Hepatocyte (in vitro differentiated cells): ENCODE measurements around the gene PTPRN2. TPM values are rescaled to one million over a fixed set of nuclear protein-coding genes. Genes with fewer than 3 reads are reported as not detected.

Source experiments
- DNase-seq: peaks from one replicate; pipeline ENCODE4 v3.0.0-alpha.2; 2016; ENCODE audit warnings: low spot score
- H2AFZ ChIP-seq: fragments of 200-600 bp; sonication (generic); 2 replicates; pipeline ENCODE4 v1.6.0; 2016; ENCODE audit warnings: antibody characterized with exemption, mild to moderate bottlenecking
- H3K27ac ChIP-seq: fragments of 200-600 bp; sonication (generic); 2 replicates; pipeline ENCODE4 v1.5.1; 2016; ENCODE audit warnings: mild to moderate bottlenecking
- H3K27me3 ChIP-seq: fragments of 200-600 bp; sonication (generic); 2 replicates; pipeline ENCODE4 v1.6.1; 2016
- H3K36me3 ChIP-seq: fragments of 200-600 bp; sonication (generic); replicated peaks from 2 replicates; pipeline ENCODE4 v1.5.1; 2016; ENCODE audit warnings: low read depth; ENCODE audit not compliant: insufficient read depth
- H3K4me1 ChIP-seq: fragments of 200-600 bp; sonication (generic); 2 replicates; pipeline ENCODE4 v1.5.1; 2016; ENCODE audit warnings: mild to moderate bottlenecking, moderate library complexity; ENCODE audit not compliant: insufficient read depth
- H3K4me2 ChIP-seq: fragments of 200-600 bp; sonication (generic); 2 replicates; pipeline ENCODE4 v1.6.0; 2016
- H3K4me3 ChIP-seq: fragments of 200-600 bp; sonication (generic); 2 replicates; pipeline ENCODE4 v1.5.1; 2016; ENCODE audit warnings: mild to moderate bottlenecking
- H3K79me2 ChIP-seq: fragments of 200-600 bp; sonication (generic); 2 replicates; pipeline ENCODE4 v1.6.0; 2017; ENCODE audit warnings: mild to moderate bottlenecking
- H3K9me2 ChIP-seq: fragments of 200-600 bp; sonication (generic); replicated peaks from 2 replicates; pipeline ENCODE4 v1.6.0; 2017; ENCODE audit warnings: mild to moderate bottlenecking; ENCODE audit not compliant: insufficient read depth
- H3K9me3 ChIP-seq: fragments of 200-600 bp; sonication (generic); 2 replicates; pipeline ENCODE4 v1.5.1; 2016; ENCODE audit warnings: low read depth, mild to moderate bottlenecking
- H4K20me1 ChIP-seq: fragments of 200-600 bp; sonication (generic); 2 replicates; pipeline ENCODE4 v1.6.0; 2016; ENCODE audit warnings: mild to moderate bottlenecking; ENCODE audit not compliant: insufficient read depth, poor library complexity, severe bottlenecking
- CTCF ChIP-seq: fragments of 200-600 bp; sonication (generic); IDR thresholded peaks from 2 replicates; pipeline ENCODE4 v1.5.1; 2016; ENCODE audit warnings: antibody characterized with exemption, mild to moderate bottlenecking; ENCODE audit not compliant: poor library complexity
- EZH2 ChIP-seq: fragments of 200-600 bp; sonication (generic); IDR thresholded peaks from 2 replicates; pipeline ENCODE4 v1.6.1; 2016; ENCODE audit warnings: antibody characterized with exemption, mild to moderate bottlenecking, borderline replicate concordance
- EZH2phosphoT487 ChIP-seq: fragments of 200-600 bp; sonication (generic); IDR thresholded peaks from one replicate; pipeline ENCODE4 v1.6.1; 2018; ENCODE audit warnings: antibody characterized with exemption, mild to moderate bottlenecking, low read depth, moderate library complexity; ENCODE audit not compliant: unreplicated experiment, severe bottlenecking
- WGBS: methylation state at CpG from one replicate; pipeline ENCODE4 v1.1.6; 2016; ENCODE audit warnings: low lambda C conversion rate; ENCODE audit errors: missing lambda C conversion rate; 5-methylcytosine and 5-hydroxymethylcytosine counted together
- polyA plus RNA-seq: library from polyadenylated mRNA; unstranded; fragments of >200 nt; fragmentation: Nextera tagmentation; extraction: Ambion mirVana; gene quantifications from 2 replicates; pipeline ENCODE4 v1.2.1, GENCODE V29; 2016
- total RNA-seq: library from RNA; depleted of rRNA; stranded (reverse); fragments of >200 nt; gene quantifications from 2 replicates; pipeline ENCODE4 v1.2.3, GENCODE V29; 2014

The PTPRN2 gene
- total and polyA plus RNA-seq, 2 experiments from 2014 or later, result 2.1 to 3.3 TPM

GRCh38 chr7:158471716-158472115, 115.9 kb downstream of the PTPRN2 start:
- H3K9me3 ChIP-seq, result no peaks in the 10 kb centered on the region
- no peak overlapping the region for H3K4me3 ChIP-seq
- no peaks in the 10 kb centered on the region for H3K9me2 ChIP-seq
- no peaks in the 10 kb centered on the region for H3K79me2 ChIP-seq
- H4K20me1 ChIP-seq, result no peaks in the 10 kb centered on the region
- H3K4me2 ChIP-seq, result no peak overlapping the region
- no peaks in the 10 kb centered on the region for H3K27me3 ChIP-seq
- 96% methylated on average over 18 of the region's 18 CpGs for WGBS
- H3K36me3 ChIP-seq, result no peaks in the 10 kb centered on the region
- no peak for DNase-seq
- TF ChIP-seq EZH2 (no peak), CTCF (no peak), EZH2phosphoT487 (no peak)
- no peak overlapping the region for H2AFZ ChIP-seq
- H3K4me1 ChIP-seq, result no peaks in the 10 kb centered on the region
- H3K27ac ChIP-seq, result no peak overlapping the region

GRCh38 chr7:158470336-158470735, 117.3 kb downstream of the PTPRN2 start:
- Histone ChIP-seq H3K9me3 (no peaks in the 10 kb centered on the region), H3K4me2 (no peak overlapping the region), H3K4me3 (no peak overlapping the region), H3K9me2 (no peaks in the 10 kb centered on the region), H3K36me3 (no peaks in the 10 kb centered on the region), H3K27ac (no peak overlapping the region), H3K4me1 (no peaks in the 10 kb centered on the region), H4K20me1 (no peaks in the 10 kb centered on the region), H2AFZ (no peak overlapping the region), H3K27me3 (no peaks in the 10 kb centered on the region), H3K79me2 (no peaks in the 10 kb centered on the region)
- no peak for TF ChIP-seq CTCF
- TF ChIP-seq EZH2, result no peak
- no peak for TF ChIP-seq EZH2phosphoT487
- WGBS, result 81% methylated on average over 16 of the region's 16 CpGs
- DNase-seq, result no peak

GRCh38 chr7:158469396-158470051, 118.1 kb downstream of the PTPRN2 start:
- no peaks in the 10 kb centered on the region for H3K4me1 ChIP-seq
- H3K9me3 ChIP-seq, result no peaks in the 10 kb centered on the region
- WGBS, result 69% methylated on average over 8 of the region's 8 CpGs
- H4K20me1 ChIP-seq, result no peaks in the 10 kb centered on the region
- H3K4me2 ChIP-seq, result no peak overlapping the region
- no peak overlapping the region for H2AFZ ChIP-seq
- no peak overlapping the region for H3K4me3 ChIP-seq
- H3K27ac ChIP-seq, result no peak overlapping the region
- TF ChIP-seq CTCF (no peak), EZH2 (no peak), EZH2phosphoT487 (no peak)
- H3K79me2 ChIP-seq, result no peaks in the 10 kb centered on the region
- no peaks in the 10 kb centered on the region for H3K27me3 ChIP-seq
- DNase-seq, result no peak
- no peaks in the 10 kb centered on the region for H3K9me2 ChIP-seq
- H3K36me3 ChIP-seq, result no peaks in the 10 kb centered on the region
